ENCODE data around the gene BCAR1. TPM values are rescaled to one million over a fixed set of nuclear protein-coding genes. Genes with fewer than 3 reads are reported as not detected.

Gene BCAR1
- total and polyA plus RNA-seq, 10 of the 15 experiments (the other 5 are each of a cell fraction or from before 2014, with no cell fraction given): 0.13 to 14.1 (median 2.8) TPM; not detected in 1

DNA sequence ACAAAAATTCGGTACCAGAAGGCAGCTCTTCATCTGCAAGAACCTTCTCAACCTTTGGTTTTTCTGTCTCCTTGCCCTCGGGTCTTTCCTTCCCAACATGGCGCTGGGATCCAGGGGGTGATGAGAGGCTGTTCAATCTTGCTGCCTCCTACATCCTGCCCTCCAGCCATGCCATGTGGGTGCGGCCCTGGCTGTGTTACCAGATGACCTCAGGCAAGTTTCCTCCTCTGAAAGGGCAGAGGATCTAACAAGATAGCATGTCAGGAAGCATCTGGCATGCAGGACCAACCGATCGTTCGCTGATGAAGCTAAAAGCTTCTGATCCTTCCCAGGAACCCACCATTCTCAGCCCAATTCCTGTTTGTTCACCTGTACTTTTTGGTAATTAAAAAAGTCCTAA lies 36.8 kb upstream of the BCAR1 start:
- DNase-seq (ENCODE audit: low read depth, low spot score) (no peak), ATAC-seq (peak; percentile 15; the same call in 2 of the 3 replicates), FAIRE-seq (no peak)
- H3K4me1 ChIP-seq (ENCODE audit: control insufficient read depth, insufficient read depth, low read length): peaks cover 10% of the 10 kb centered on the region
- CTCF ChIA-PET: interaction anchor here (1.3 kb wide), 1 partner anchor 54 kb away, joined by 3 read pairs; no protein-coding TSS in a partner anchor
- intact Hi-C loops (cut with micrococcal nuclease; ENCODE audit: unreplicated experiment): no loop called here
- TF ChIP-seq, protein P1, sequence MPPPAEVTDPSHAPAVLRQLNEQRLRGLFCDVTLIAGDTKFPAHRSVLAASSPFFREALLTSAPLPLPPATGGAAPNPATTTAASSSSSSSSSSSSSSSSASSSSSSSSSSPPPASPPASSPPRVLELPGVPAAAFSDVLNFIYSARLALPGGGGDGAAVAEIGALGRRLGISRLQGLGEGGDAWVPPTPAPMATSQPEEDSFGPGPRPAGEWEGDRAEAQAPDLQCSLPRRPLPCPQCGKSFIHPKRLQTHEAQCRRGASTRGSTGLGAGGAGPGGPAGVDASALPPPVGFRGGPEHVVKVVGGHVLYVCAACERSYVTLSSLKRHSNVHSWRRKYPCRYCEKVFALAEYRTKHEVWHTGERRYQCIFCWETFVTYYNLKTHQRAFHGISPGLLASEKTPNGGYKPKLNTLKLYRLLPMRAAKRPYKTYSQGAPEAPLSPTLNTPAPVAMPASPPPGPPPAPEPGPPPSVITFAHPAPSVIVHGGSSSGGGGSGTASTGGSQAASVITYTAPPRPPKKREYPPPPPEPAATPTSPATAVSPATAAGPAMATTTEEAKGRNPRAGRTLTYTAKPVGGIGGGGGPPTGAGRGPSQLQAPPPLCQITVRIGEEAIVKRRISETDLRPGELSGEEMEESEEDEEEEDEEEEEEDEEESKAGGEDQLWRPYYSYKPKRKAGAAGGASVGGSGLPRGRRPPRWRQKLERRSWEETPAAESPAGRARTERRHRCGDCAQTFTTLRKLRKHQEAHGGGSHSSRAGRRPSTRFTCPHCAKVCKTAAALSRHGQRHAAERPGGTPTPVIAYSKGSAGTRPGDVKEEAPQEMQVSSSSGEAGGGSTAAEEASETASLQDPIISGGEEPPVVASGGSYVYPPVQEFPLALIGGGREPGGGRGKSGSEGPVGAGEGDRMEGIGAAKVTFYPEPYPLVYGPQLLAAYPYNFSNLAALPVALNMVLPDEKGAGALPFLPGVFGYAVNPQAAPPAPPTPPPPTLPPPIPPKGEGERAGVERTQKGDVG (CRISPR knock-in tag; IDR thresholded peaks at IDR 0.05): no peak
- no peak for TF ChIP-seq ZNF274 (IDR thresholded peaks at IDR 0.05; ENCODE audit: insufficient read depth, insufficient read length)
- TF ChIP-seq, protein P2, sequence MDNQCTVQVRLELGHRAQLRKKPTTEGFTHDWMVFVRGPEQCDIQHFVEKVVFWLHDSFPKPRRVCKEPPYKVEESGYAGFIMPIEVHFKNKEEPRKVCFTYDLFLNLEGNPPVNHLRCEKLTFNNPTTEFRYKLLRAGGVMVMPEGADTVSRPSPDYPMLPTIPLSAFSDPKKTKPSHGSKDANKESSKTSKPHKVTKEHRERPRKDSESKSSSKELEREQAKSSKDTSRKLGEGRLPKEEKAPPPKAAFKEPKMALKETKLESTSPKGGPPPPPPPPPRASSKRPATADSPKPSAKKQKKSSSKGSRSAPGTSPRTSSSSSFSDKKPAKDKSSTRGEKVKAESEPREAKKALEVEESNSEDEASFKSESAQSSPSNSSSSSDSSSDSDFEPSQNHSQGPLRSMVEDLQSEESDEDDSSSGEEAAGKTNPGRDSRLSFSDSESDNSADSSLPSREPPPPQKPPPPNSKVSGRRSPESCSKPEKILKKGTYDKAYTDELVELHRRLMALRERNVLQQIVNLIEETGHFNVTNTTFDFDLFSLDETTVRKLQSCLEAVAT (IDR thresholded peaks at IDR 0.05): no peak
- TF ChIP-seq SUZ12 (IDR thresholded peaks at IDR 0.05; ENCODE audit: unreplicated experiment): no peak
- TF ChIP-seq, protein P3, sequence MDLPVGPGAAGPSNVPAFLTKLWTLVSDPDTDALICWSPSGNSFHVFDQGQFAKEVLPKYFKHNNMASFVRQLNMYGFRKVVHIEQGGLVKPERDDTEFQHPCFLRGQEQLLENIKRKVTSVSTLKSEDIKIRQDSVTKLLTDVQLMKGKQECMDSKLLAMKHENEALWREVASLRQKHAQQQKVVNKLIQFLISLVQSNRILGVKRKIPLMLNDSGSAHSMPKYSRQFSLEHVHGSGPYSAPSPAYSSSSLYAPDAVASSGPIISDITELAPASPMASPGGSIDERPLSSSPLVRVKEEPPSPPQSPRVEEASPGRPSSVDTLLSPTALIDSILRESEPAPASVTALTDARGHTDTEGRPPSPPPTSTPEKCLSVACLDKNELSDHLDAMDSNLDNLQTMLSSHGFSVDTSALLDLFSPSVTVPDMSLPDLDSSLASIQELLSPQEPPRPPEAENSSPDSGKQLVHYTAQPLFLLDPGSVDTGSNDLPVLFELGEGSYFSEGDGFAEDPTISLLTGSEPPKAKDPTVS (IDR thresholded peaks at IDR 0.05; ENCODE audit: low read depth, low read length): no peak
- no peak for TF ChIP-seq ATF7 (IDR thresholded peaks at IDR 0.05; ENCODE audit: low read depth)
- TF ChIP-seq NRF1 (conservative IDR thresholded peaks at IDR 0.05; ENCODE audit: low read depth, low read length): no peak
- no peak for TF ChIP-seq ASH2L (IDR thresholded peaks at IDR 0.05; ENCODE audit: borderline replicate concordance, low read depth)
- TF ChIP-seq, protein P4, sequence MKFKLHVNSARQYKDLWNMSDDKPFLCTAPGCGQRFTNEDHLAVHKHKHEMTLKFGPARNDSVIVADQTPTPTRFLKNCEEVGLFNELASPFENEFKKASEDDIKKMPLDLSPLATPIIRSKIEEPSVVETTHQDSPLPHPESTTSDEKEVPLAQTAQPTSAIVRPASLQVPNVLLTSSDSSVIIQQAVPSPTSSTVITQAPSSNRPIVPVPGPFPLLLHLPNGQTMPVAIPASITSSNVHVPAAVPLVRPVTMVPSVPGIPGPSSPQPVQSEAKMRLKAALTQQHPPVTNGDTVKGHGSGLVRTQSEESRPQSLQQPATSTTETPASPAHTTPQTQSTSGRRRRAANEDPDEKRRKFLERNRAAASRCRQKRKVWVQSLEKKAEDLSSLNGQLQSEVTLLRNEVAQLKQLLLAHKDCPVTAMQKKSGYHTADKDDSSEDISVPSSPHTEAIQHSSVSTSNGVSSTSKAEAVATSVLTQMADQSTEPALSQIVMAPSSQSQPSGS (IDR thresholded peaks at IDR 0.05; ENCODE audit: low read length): no peak
- TF ChIP-seq ZSCAN29 (IDR thresholded peaks at IDR 0.05): no peak
- TF ChIP-seq POLR2AphosphoS2 (IDR thresholded peaks at IDR 0.05; ENCODE audit: low read depth, low read length): no peak
- TF ChIP-seq CREB1 (IDR thresholded peaks at IDR 0.05; ENCODE audit: low read depth): no peak
- no peak for TF ChIP-seq MYB (IDR thresholded peaks at IDR 0.05; ENCODE audit: borderline replicate concordance, low read depth, low read length)
- TF ChIP-seq NR2F1 (conservative IDR thresholded peaks at IDR 0.05): no peak
- no peak for TF ChIP-seq SP1 (IDR thresholded peaks at IDR 0.05; ENCODE audit: low read depth, low read length)
- H2AFZ ChIP-seq (ENCODE audit: control insufficient read depth, low read depth, low read length): no peak overlapping the region
- H3K27ac ChIP-seq (ENCODE audit: control insufficient read depth, insufficient read depth): no peak overlapping the region
- H3K27me3 ChIP-seq (replicated peaks in 1 of 2; ENCODE audit: control insufficient read depth in 2 of 2, insufficient read depth in 2 of 2, low read length in 1 of 2): no peaks in the 10 kb centered on the region
- RAD21 ChIA-PET (ENCODE audit: unreplicated experiment): interaction anchor here (2.1 kb wide), 1 partner anchor 92 kb away, joined by 5 read pairs; no protein-coding TSS in a partner anchor
- no TSS peak for BruUV-seq (replicated peaks)
- WGBS (ENCODE audit: insufficient coverage, insufficient replicate concordance, low lambda C conversion rate, missing lambda C conversion rate): 87% methylated on average over 7 of the region's 7 CpGs
- no peaks in the 10 kb centered on the region for H4K20me1 ChIP-seq (ENCODE audit: control insufficient read depth, insufficient read depth)
- H3K4me2 ChIP-seq (ENCODE audit: control insufficient read depth, insufficient read depth): no peak overlapping the region
- SMC1A ChIA-PET (ENCODE audit: uncharacterized antibody, unreplicated experiment): no interaction called here
- H3K4me3 ChIP-seq: no peak overlapping the region
- no peaks in the 10 kb centered on the region for H3K36me3 ChIP-seq (ENCODE audit: control insufficient read depth in 2 of 2, insufficient read depth in 2 of 2, low read length in 1 of 2)
- POLR2A ChIA-PET: interaction anchor here (0.6 to 1.2 kb wide), 2 partner anchors 31 to 192 kb away, joined by 3 read pairs; no protein-coding TSS in a partner anchor
- no peaks in the 10 kb centered on the region; the same call in 2 of the 3 replicates for H3K9me3 ChIP-seq (replicated peaks; ENCODE audit: control insufficient read depth, insufficient read depth, low read length)
- no peak overlapping the region for H3K9ac ChIP-seq (ENCODE audit: control insufficient read depth, insufficient read depth, low read length)
- in situ Hi-C loops (cut with MboI): no loop called here
- no peaks in the 10 kb centered on the region for H3K79me2 ChIP-seq (ENCODE audit: control insufficient read depth, insufficient read depth, low read length)
